Spleen (tissue), 11 donors: Measurements from ENCODE around the gene SPAAR. TPM values are rescaled to one million over a fixed set of nuclear protein-coding genes. Genes with fewer than 3 reads are reported as not detected.

ENCODE experiments used
- DNase-seq: peaks from one replicate; pipeline ENCODE4 v3.0.0-alpha.2; 2020
- H3K27ac ChIP-seq, 8 donors: fragments of 200-600 bp; sonication (generic) in 7 of 8; 1 replicate in 4 of 8; 2 replicates in 4 of 8; pipeline versions ENCODE4 v1.5.0 to v1.8.0; 2016 to 2021; ENCODE audit warnings: inconsistent platforms in 4 of 8, mild to moderate bottlenecking in 4 of 8, moderate library complexity in 1 of 8
- H3K27me3 ChIP-seq, 7 donors: fragments of 200-600 bp; sonication (generic) in 6 of 7; replicated peaks in 1 of 7; 1 replicate in 4 of 7; 2 replicates in 3 of 7; pipeline versions ENCODE4 v1.5.0 to v1.8.0; 2016 to 2021; ENCODE audit warnings: inconsistent platforms in 3 of 7, mild to moderate bottlenecking in 1 of 7
- H3K36me3 ChIP-seq, 6 donors: fragments of 200-600 bp; sonication (generic) in 5 of 6; 1 replicate in 4 of 6; 2 replicates in 2 of 6; pipeline versions ENCODE4 v1.5.0 to v1.8.0; 2016 to 2021; ENCODE audit warnings: inconsistent platforms in 2 of 6
- H3K4me1 ChIP-seq, 6 donors: fragments of 200-600 bp; sonication (generic) in 5 of 6; 1 replicate in 3 of 6; 2 replicates in 3 of 6; pipeline versions ENCODE4 v1.5.0 to v1.8.0; 2016 to 2021; ENCODE audit warnings: inconsistent platforms in 3 of 6
- H3K4me3 ChIP-seq, 8 donors: fragments of 200-600 bp; sonication (generic) in 7 of 8; 1 replicate in 4 of 8; 2 replicates in 4 of 8; pipeline versions ENCODE4 v1.5.0 to v1.8.0; 2016 to 2021; ENCODE audit warnings: inconsistent platforms in 4 of 8, mild to moderate bottlenecking in 4 of 8, moderate library complexity in 2 of 8
- H3K9me3 ChIP-seq, 8 donors: fragments of 200-600 bp; sonication (generic) in 7 of 8; 1 replicate in 4 of 8; 2 replicates in 4 of 8; pipeline versions ENCODE4 v1.5.0 to v1.8.0; 2016 to 2021; ENCODE audit warnings: inconsistent platforms in 4 of 8
- POLR2A ChIP-seq, 3 donors: fragments of 450-650 bp; IDR thresholded peaks; one replicate each; pipeline ENCODE4 v1.5.1; 2017; ENCODE audit warnings: antibody characterized with exemption in 3 of 3, mild to moderate bottlenecking in 1 of 3
- POLR2AphosphoS5 ChIP-seq, 3 donors: sonication (generic); formaldehyde crosslinking; IDR thresholded peaks; one replicate each; pipeline ENCODE4 v1.5.1; 2017; ENCODE audit warnings: antibody characterized with exemption in 3 of 3
- WGBS, 5 donors: extraction: QIAGEN DNeasy Blood & Tissue Kit in 3 of 5; methylation state at CpG; one replicate each; pipeline versions ENCODE4 v1.1.5 to v1.1.7; 2013 to 2018; 5-methylcytosine and 5-hydroxymethylcytosine counted together
- intact Hi-C: fragments of 100-400 bp; cut with DNase I; formaldehyde crosslinking; loops from one replicate; pipeline ENCODE4 v1.15.0; 2023; ENCODE audit warnings: low total_unique reads
- polyA plus RNA-seq, 3 donors: library from polyadenylated mRNA; stranded (reverse); fragments of 200-250 nt; gene quantifications; one replicate each; pipeline ENCODE4 v1.2.1, GENCODE V29; 2013
- total RNA-seq, 7 donors: library from RNA; depleted of rRNA in 3 of 7; stranded (reverse); fragments of >200 nt in 3 of 7; fragmentation: NEBNext Ultra II Directional in 4 of 7; extraction: Animal tissue kit (Norgen Biotek cat#: 25700) in 4 of 7; gene quantifications; one replicate each; pipeline versions ENCODE4 v1.1.0 to v1.2.1, GENCODE V29; 2016 to 2021
- TF ChIP-seq, protein P1 (sequence below), 11 experiments: fragments of 200-600 bp in 7 of 11; fragments of 450-650 bp in 4 of 11; sonication (generic) in 4 of 11; IDR thresholded peaks in 8 of 11; conservative IDR thresholded peaks in 3 of 11; 1 replicate in 7 of 11; 2 replicates in 4 of 11; pipeline versions ENCODE4 v1.4.0 to v1.8.0; 2016 to 2021; ENCODE audit warnings: antibody characterized with exemption in 11 of 11, inconsistent platforms in 4 of 11, mild to moderate bottlenecking in 1 of 11
- donor health status: healthy with polysubstance abuse.
- donor health status: DM: no; HTN: no; CAD: no; lungs with moderate emphysema.
- donor health status: DM: no; HTN: no; CAD: no.
- donor health status: Bipolar disorder and iron deficiency.
- donor health status: healthy.
- donor health status: DM: no; HTN: no; CAD: no.
- donor health status: DM: yes; HTN: yes; CAD: no.

SPAAR gene
- total and polyA plus RNA-seq, 10 donors, result 0.46 to 3.8 (median 1.5) TPM

DNA sequence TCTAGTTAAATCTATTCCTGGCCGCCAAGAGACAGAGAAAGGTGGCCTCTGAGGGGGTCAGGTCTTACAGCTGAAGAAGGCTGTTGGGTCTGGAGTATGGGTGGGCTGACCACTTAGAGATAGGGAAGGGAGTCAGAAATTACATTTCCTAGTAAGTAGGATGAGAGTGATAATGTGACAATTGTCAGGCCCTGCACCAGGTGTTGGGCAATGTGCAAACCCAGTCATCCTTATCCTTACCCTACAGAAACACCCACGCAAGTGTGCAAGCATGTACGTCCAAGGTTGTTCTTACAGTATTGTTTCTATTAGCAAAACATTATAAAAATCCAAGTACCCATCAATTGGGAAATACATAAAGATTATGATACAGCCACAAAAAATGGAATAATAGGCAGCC, 9.5 kb downstream of the SPAAR start:
- DNase-seq, result no peak
- H3K4me1 ChIP-seq, result peaks cover under 1 to 41% (median 12%) of the 10 kb centered on the region in 6 donors
- H3K36me3 ChIP-seq, result no peaks in the 10 kb centered on the region
- WGBS, 5 donors, result 81 to 91% (median 87%) methylated on average over 3 of the region's 3 CpGs
- intact Hi-C loops, result no loop called here
- H3K27me3 ChIP-seq, result peaks cover 0 to 6% (median 0%) of the 10 kb centered on the region in 7 donors
- TF ChIP-seq POLR2AphosphoS5 (IDR thresholded peaks at IDR 0.05), result no peak
- TF ChIP-seq, protein P1, sequence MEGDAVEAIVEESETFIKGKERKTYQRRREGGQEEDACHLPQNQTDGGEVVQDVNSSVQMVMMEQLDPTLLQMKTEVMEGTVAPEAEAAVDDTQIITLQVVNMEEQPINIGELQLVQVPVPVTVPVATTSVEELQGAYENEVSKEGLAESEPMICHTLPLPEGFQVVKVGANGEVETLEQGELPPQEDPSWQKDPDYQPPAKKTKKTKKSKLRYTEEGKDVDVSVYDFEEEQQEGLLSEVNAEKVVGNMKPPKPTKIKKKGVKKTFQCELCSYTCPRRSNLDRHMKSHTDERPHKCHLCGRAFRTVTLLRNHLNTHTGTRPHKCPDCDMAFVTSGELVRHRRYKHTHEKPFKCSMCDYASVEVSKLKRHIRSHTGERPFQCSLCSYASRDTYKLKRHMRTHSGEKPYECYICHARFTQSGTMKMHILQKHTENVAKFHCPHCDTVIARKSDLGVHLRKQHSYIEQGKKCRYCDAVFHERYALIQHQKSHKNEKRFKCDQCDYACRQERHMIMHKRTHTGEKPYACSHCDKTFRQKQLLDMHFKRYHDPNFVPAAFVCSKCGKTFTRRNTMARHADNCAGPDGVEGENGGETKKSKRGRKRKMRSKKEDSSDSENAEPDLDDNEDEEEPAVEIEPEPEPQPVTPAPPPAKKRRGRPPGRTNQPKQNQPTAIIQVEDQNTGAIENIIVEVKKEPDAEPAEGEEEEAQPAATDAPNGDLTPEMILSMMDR (IDR thresholded peaks at IDR 0.05 in 8 of 11, conservative IDR thresholded peaks at IDR 0.05 in 3 of 11), result no peak
- no peak for TF ChIP-seq POLR2A (IDR thresholded peaks at IDR 0.05)
- H3K27ac ChIP-seq, result peak overlapping the region in 4 of 8 donors; percentile 18 to 68 (median 41)
- no peaks in the 10 kb centered on the region for H3K9me3 ChIP-seq
- H3K4me3 ChIP-seq, result no peak overlapping the region

DNA sequence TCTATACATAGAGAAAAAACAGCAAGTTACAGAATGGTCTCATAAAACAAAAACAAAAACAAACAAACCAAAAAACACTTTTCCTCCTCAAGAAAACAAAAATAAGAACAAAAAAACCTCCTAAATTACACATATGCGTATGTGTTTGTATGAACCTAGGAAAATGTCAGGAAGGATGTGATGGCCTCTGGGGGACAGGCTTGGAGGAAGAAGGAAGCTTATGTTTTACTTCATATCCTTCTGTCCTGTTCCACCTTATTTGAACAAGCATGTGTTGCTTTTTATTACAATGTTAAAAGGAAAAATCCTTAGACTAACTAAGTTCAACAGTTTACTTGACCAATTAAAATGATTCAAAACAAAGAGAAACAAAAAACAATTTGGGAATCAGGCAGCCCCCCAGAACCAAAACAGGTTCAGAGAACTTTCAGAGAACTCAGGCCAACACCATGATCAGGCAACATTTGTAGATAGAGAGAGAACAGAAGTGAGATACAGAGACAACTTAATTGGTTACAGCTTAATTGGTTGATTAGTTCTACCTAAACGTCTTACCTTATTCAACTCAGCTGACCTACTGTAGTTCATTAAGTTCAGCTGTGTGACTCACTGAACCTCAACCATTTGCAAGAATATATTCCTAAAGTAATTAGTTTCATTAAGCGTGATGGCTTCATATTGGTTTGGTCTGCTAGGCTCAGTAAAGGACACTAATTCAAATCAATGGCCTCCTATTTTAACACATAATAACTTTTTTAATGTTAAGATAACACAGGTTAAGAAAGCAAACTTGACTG, 10.1 kb downstream of the SPAAR start:
- TF ChIP-seq, protein P1 (IDR thresholded peaks at IDR 0.05 in 8 of 11, conservative IDR thresholded peaks at IDR 0.05 in 3 of 11), result no peak
- TF ChIP-seq POLR2AphosphoS5 (IDR thresholded peaks at IDR 0.05) (no peak), POLR2A (IDR thresholded peaks at IDR 0.05) (no peak)
- H3K36me3 ChIP-seq, result no peaks in the 10 kb centered on the region
- H3K27ac ChIP-seq, result peak overlapping the region in 6 of 8 donors; percentile 15 to 68 (median 30)
- intact Hi-C loops, result no loop called here
- H3K4me3 ChIP-seq, result no peak overlapping the region
- WGBS, 5 donors, result 69 to 74% (median 71%) methylated on average over 3 of the region's 3 CpGs
- H3K4me1 ChIP-seq, result peaks cover 3 to 45% (median 18%) of the 10 kb centered on the region in 6 donors
- no peaks in the 10 kb centered on the region for H3K9me3 ChIP-seq
- no peak for DNase-seq
- H3K27me3 ChIP-seq, result peaks cover 0 to 6% (median 0%) of the 10 kb centered on the region in 7 donors

DNA sequence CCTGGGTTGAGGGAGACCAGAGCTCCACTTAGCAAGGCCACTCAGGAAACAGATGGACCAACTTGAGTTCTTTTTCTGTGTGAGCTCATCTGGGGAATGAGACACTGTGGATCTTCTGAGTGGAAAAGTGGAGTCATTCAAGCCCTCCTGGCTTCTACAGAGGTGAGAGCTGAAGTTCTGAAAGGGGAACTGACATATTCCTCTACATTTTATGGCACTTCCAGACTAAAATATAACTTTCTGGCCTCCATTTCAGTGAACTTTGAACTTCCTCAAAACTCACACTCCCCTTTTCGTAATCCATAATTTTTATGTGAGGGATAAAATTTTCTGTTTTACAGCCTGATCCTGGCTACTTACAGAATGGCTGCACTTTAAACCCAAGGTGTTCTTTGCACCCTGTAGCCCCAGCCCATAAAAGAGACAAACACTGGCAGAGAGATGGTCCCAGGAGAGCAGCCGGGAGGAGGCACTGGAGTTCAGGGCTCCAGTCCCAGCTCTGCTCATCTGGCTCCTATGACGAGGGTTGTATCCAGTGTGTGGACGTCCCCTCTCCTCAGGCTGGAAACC, 10.8 kb downstream of the SPAAR start:
- intact Hi-C loops, result no loop called here
- Histone ChIP-seq H3K36me3 (no peaks in the 10 kb centered on the region), H3K27ac (peak overlapping the region in 6 of 8 donors; percentile 15 to 68 (median 30)), H3K4me1 (peaks cover 3 to 45% (median 22%) of the 10 kb centered on the region in 6 donors), H3K4me3 (no peak overlapping the region), H3K9me3 (no peaks in the 10 kb centered on the region), H3K27me3 (peaks cover 0 to 6% (median 0%) of the 10 kb centered on the region in 7 donors)
- 81 to 96% (median 86%) methylated on average over 3 to 4 of the region's 4 CpGs for whole genome bisulfite sequencing, 5 donors
- no peak for DNase-seq
- TF ChIP-seq, protein P1 (IDR thresholded peaks at IDR 0.05 in 8 of 11, conservative IDR thresholded peaks at IDR 0.05 in 3 of 11), result no peak
- TF ChIP-seq POLR2A (IDR thresholded peaks at IDR 0.05), result no peak
- TF ChIP-seq POLR2AphosphoS5 (IDR thresholded peaks at IDR 0.05), result no peak

DNA sequence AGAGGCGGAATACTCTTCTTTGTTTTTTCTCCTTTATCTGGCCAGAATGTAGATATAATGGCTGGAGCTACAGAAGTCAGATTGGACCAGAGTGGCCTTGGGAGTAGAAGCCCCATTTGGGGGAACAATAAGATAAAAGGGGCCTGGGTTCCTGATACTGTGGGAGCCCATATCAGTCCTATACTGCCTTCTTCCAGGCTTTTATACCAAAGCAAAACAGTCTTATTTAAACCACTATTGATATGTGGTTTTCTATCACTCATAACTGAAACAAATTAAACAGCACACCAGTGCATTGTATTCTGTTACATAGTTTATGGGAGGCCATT, 14.3 kb downstream of the SPAAR start:
- Histone ChIP-seq H3K4me3 (no peak overlapping the region), H3K4me1 (peaks cover 0 to 26% (median 13%) of the 10 kb centered on the region in 6 donors), H3K9me3 (no peaks in the 10 kb centered on the region), H3K27ac (peak overlapping the region in 5 of 8 donors; percentile 31 to 68 (median 44)), H3K36me3 (no peaks in the 10 kb centered on the region), H3K27me3 (peaks cover 0 to 6% (median 0%) of the 10 kb centered on the region in 7 donors)
- DNase-seq, result no peak
- intact Hi-C loops, result no loop called here
- WGBS, 5 donors, result 94 to 100% (median 97%) methylated on average over 1 of the region's 1 CpG
- TF ChIP-seq, protein P1 (IDR thresholded peaks at IDR 0.05 in 8 of 11, conservative IDR thresholded peaks at IDR 0.05 in 3 of 11), result no peak
- TF ChIP-seq POLR2AphosphoS5 (IDR thresholded peaks at IDR 0.05) (no peak), POLR2A (IDR thresholded peaks at IDR 0.05) (no peak)
